ENCODE measurements around the gene ENTR1.

GRCh38 chr9:136442265-136442664 is 31.9 kb upstream of the ENTR1 start:
- TF ChIP-seq POLR2AphosphoS5 (IDR thresholded peaks at IDR 0.05) (no peak), CTCF (IDR thresholded peaks at IDR 0.05) (no peak), POLR2A (IDR thresholded peaks at IDR 0.05) (no peak)
